SK-N-SH treated with all-trans-retinoic acid at 6 μM for 48 hours (cell line): ENCODE data around the gene GRIK2.

ENCODE experiments used
- ATAC-seq: fragments of 200-7000 bp; cut with Tn5 transposase; 3 replicates; pipeline ENCODE4 v1.9.1; 2020; ENCODE audit warnings: mild to moderate bottlenecking, moderate library complexity
- BACH2 ChIP-seq: fragments of 250-450 bp; sonication (Bioruptor Pico); IDR thresholded peaks from 2 replicates; pipeline ENCODE4 v1.9.0; 2021; ENCODE audit warnings: mild to moderate bottlenecking, borderline replicate concordance
- CREB5 ChIP-seq: fragments of 250-450 bp; sonication (Bioruptor Pico); IDR thresholded peaks from 2 replicates; pipeline ENCODE4 v1.5.1; 2020; ENCODE audit warnings: low read depth, mild to moderate bottlenecking, moderate library complexity
- CSDC2 ChIP-seq: fragments of 250-450 bp; sonication (Bioruptor Pico); IDR thresholded peaks from 2 replicates; pipeline ENCODE4 v1.5.0; 2020; ENCODE audit warnings: mild to moderate bottlenecking, moderate library complexity
- GLIS3 ChIP-seq: fragments of 250-450 bp; sonication (Bioruptor Pico); IDR thresholded peaks from 2 replicates; pipeline ENCODE4 v1.5.0; 2020; ENCODE audit warnings: mild to moderate bottlenecking, moderate library complexity
- OSR1 ChIP-seq: fragments of 250-450 bp; sonication (Bioruptor Pico); IDR thresholded peaks from 2 replicates; pipeline ENCODE4 v1.8.0; 2022; ENCODE audit warnings: moderate library complexity, mild to moderate bottlenecking, inconsistent platforms
- TCF4 ChIP-seq: fragments of 250-450 bp; sonication (Bioruptor Pico); IDR thresholded peaks from 2 replicates; pipeline ENCODE4 v1.8.0; 2021; ENCODE audit warnings: mild to moderate bottlenecking, moderate library complexity, borderline replicate concordance
- TOX ChIP-seq: fragments of 250-450 bp; sonication (Bioruptor Pico); IDR thresholded peaks from 2 replicates; pipeline ENCODE4 v1.8.0; 2021; ENCODE audit warnings: mild to moderate bottlenecking, moderate library complexity, borderline replicate concordance
- ZFP3 ChIP-seq: fragments of 250-450 bp; sonication (Bioruptor Pico); IDR thresholded peaks from 2 replicates; pipeline ENCODE4 v1.5.0; 2020; ENCODE audit warnings: mild to moderate bottlenecking, moderate library complexity
- ZFP30 ChIP-seq: fragments of 450-650 bp; formaldehyde crosslinking; IDR thresholded peaks from 2 replicates; pipeline ENCODE4 v1.5.0; 2022; ENCODE audit warnings: mild to moderate bottlenecking, moderate library complexity
- ZNF565 ChIP-seq: fragments of 450-650 bp; formaldehyde crosslinking; conservative IDR thresholded peaks from 2 replicates; pipeline ENCODE4 v1.5.0; 2020; ENCODE audit warnings: low read depth, mild to moderate bottlenecking, moderate library complexity
- ZNF70 ChIP-seq: fragments of 450-650 bp; formaldehyde crosslinking; IDR thresholded peaks from 2 replicates; pipeline ENCODE4 v1.5.0; 2020; ENCODE audit warnings: mild to moderate bottlenecking, moderate library complexity
- ZNF8 ChIP-seq: fragments of 450-650 bp; formaldehyde crosslinking; IDR thresholded peaks from 2 replicates; pipeline ENCODE4 v1.5.0; 2020; ENCODE audit warnings: mild to moderate bottlenecking, moderate library complexity
- TF ChIP-seq, protein P1 (sequence below): fragments of 250-450 bp; sonication (Bioruptor Pico); IDR thresholded peaks from 2 replicates; pipeline ENCODE4 v1.8.0; 2021; ENCODE audit warnings: low read depth, mild to moderate bottlenecking, moderate library complexity, borderline replicate concordance
- TF ChIP-seq, protein P2 (sequence below): fragments of 250-450 bp; sonication (Bioruptor Pico); IDR thresholded peaks from 2 replicates; pipeline ENCODE4 v1.5.0; 2020; ENCODE audit warnings: mild to moderate bottlenecking, moderate library complexity
- TF ChIP-seq, protein P3 (sequence below): fragments of 250-450 bp; sonication (Bioruptor Pico); IDR thresholded peaks from 2 replicates; pipeline ENCODE4 v1.5.1; 2021; ENCODE audit warnings: mild to moderate bottlenecking, moderate library complexity

The GRIK2 gene

GRCh38 chr6:101554231-101554630, 160.7 kb downstream of the GRIK2 start:
- ATAC-seq = no peak
- no peak for TF ChIP-seq ZNF565 (CRISPR knock-in tag)
- no peak for TF ChIP-seq TOX (CRISPR knock-in tag)
- TF ChIP-seq GLIS3 (CRISPR knock-in tag) = no peak
- no peak for TF ChIP-seq CSDC2
- no peak for TF ChIP-seq TCF4
- TF ChIP-seq, protein P1, sequence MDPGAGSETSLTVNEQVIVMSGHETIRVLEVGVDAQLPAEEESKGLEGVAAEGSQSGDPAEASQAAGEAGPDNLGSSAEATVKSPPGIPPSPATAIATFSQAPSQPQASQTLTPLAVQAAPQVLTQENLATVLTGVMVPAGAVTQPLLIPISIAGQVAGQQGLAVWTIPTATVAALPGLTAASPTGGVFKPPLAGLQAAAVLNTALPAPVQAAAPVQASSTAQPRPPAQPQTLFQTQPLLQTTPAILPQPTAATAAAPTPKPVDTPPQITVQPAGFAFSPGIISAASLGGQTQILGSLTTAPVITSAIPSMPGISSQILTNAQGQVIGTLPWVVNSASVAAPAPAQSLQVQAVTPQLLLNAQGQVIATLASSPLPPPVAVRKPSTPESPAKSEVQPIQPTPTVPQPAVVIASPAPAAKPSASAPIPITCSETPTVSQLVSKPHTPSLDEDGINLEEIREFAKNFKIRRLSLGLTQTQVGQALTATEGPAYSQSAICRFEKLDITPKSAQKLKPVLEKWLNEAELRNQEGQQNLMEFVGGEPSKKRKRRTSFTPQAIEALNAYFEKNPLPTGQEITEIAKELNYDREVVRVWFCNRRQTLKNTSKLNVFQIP (CRISPR knock-in tag) = no peak
- TF ChIP-seq ZFP30 (CRISPR knock-in tag) = no peak
- no peak for TF ChIP-seq OSR1 (CRISPR knock-in tag)
- TF ChIP-seq ZNF8 = no peak
- TF ChIP-seq ZFP3 (CRISPR knock-in tag) = no peak

GRCh38 chr6:101558712-101559111, 165.2 kb downstream of the GRIK2 start:
- no peak; the same call in 2 of the 3 replicates for ATAC-seq
- no peak for TF ChIP-seq CREB5
- TF ChIP-seq, protein P2, sequence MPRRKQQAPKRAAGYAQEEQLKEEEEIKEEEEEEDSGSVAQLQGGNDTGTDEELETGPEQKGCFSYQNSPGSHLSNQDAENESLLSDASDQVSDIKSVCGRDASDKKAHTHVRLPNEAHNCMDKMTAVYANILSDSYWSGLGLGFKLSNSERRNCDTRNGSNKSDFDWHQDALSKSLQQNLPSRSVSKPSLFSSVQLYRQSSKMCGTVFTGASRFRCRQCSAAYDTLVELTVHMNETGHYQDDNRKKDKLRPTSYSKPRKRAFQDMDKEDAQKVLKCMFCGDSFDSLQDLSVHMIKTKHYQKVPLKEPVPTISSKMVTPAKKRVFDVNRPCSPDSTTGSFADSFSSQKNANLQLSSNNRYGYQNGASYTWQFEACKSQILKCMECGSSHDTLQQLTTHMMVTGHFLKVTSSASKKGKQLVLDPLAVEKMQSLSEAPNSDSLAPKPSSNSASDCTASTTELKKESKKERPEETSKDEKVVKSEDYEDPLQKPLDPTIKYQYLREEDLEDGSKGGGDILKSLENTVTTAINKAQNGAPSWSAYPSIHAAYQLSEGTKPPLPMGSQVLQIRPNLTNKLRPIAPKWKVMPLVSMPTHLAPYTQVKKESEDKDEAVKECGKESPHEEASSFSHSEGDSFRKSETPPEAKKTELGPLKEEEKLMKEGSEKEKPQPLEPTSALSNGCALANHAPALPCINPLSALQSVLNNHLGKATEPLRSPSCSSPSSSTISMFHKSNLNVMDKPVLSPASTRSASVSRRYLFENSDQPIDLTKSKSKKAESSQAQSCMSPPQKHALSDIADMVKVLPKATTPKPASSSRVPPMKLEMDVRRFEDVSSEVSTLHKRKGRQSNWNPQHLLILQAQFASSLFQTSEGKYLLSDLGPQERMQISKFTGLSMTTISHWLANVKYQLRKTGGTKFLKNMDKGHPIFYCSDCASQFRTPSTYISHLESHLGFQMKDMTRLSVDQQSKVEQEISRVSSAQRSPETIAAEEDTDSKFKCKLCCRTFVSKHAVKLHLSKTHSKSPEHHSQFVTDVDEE (CRISPR knock-in tag) = no peak
- no peak for TF ChIP-seq BACH2 (CRISPR knock-in tag)
- no peak for TF ChIP-seq ZFP30 (CRISPR knock-in tag)
- TF ChIP-seq TOX (CRISPR knock-in tag) = 0 out of 2 replicates have a peak, but pooled peaks have one; percentile 58
- no peak for TF ChIP-seq ZNF8
- TF ChIP-seq, protein P3, sequence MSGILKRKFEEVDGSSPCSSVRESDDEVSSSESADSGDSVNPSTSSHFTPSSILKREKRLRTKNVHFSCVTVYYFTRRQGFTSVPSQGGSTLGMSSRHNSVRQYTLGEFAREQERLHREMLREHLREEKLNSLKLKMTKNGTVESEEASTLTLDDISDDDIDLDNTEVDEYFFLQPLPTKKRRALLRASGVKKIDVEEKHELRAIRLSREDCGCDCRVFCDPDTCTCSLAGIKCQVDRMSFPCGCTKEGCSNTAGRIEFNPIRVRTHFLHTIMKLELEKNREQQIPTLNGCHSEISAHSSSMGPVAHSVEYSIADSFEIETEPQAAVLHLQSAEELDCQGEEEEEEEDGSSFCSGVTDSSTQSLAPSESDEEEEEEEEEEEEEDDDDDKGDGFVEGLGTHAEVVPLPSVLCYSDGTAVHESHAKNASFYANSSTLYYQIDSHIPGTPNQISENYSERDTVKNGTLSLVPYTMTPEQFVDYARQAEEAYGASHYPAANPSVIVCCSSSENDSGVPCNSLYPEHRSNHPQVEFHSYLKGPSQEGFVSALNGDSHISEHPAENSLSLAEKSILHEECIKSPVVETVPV (CRISPR knock-in tag) = no peak

- TF ChIP-seq CSDC2 (no peak), CREB5 (no peak), ZNF70 (CRISPR knock-in tag) (no peak), TCF4 (no peak), GLIS3 (CRISPR knock-in tag) (no peak), TOX (CRISPR knock-in tag) (no peak)
- TF ChIP-seq, protein P1 (CRISPR knock-in tag) = no peak
- TF ChIP-seq, protein P2 (CRISPR knock-in tag) = no peak
- TF ChIP-seq, protein P3 (CRISPR knock-in tag) = no peak
- ATAC-seq = no peak
Measured at GRCh38 chr6:101572627-101573026, 179.1 kb downstream of the GRIK2 start.
